Measurements from ENCODE around the gene LASP1NB.
A peak's percentile ranks its signal among the peaks of the same experiment; 100 is the strongest.

The LASP1NB gene

GRCh38 chr17:38925263-38925995 lies at the start of gene LASP1NB:
TSS of gene LASP1NB (plus strand) at chr17:38925614.
- H3K9me3 ChIP-seq (ENCODE audit: control insufficient read depth, low read depth, low read length) = no peaks in the 10 kb centered on the region
- peak within 1 kb of the TSS; percentile 57 for H3K9ac ChIP-seq (ENCODE audit: low read length)
- peak within 1 kb of the TSS; percentile 46 for H3K27ac ChIP-seq (ENCODE audit: low read length)
- H3K4me3 ChIP-seq (ENCODE audit: low read length) = peak within 1 kb of the TSS; percentile 51
- H3K27me3 ChIP-seq (ENCODE audit: control insufficient read depth, insufficient read depth, low read length) = no peaks in the 10 kb centered on the region
- no peaks in the 10 kb centered on the region for H3K36me3 ChIP-seq (ENCODE audit: control insufficient read depth, low read depth, low read length)
- H3K4me1 ChIP-seq (ENCODE audit: control insufficient read depth, low read depth, low read length) = peaks cover 22% of the 10 kb centered on the region

GRCh38 chr17:38877130-38877851 lies 48.1 kb upstream of the LASP1NB start:
- no peak overlapping the region for H3K4me3 ChIP-seq (ENCODE audit: low read length)
- no peaks in the 10 kb centered on the region for H3K9me3 ChIP-seq (ENCODE audit: control insufficient read depth, low read depth, low read length)
- H3K27me3 ChIP-seq (ENCODE audit: control insufficient read depth, insufficient read depth, low read length) = no peaks in the 10 kb centered on the region
- peaks cover 3% of the 10 kb centered on the region for H3K36me3 ChIP-seq (ENCODE audit: control insufficient read depth, low read depth, low read length)
- H3K27ac ChIP-seq (ENCODE audit: low read length) = peak overlapping the region; percentile 22
- H3K4me1 ChIP-seq (ENCODE audit: control insufficient read depth, low read depth, low read length) = peaks cover 48% of the 10 kb centered on the region
- H3K9ac ChIP-seq (ENCODE audit: low read length) = no peak overlapping the region

- peak overlapping the region; percentile 43 for H3K4me3 ChIP-seq (ENCODE audit: low read length)
- H3K36me3 ChIP-seq (ENCODE audit: control insufficient read depth, low read depth, low read length) = peaks cover 3% of the 10 kb centered on the region
- H3K9ac ChIP-seq (ENCODE audit: low read length) = peak overlapping the region; percentile 57
- H3K27ac ChIP-seq (ENCODE audit: low read length) = peak overlapping the region; percentile 47
- H3K4me1 ChIP-seq (ENCODE audit: control insufficient read depth, low read depth, low read length) = peaks cover 58% of the 10 kb centered on the region
- H3K27me3 ChIP-seq (ENCODE audit: control insufficient read depth, insufficient read depth, low read length) = no peaks in the 10 kb centered on the region
- no peaks in the 10 kb centered on the region for H3K9me3 ChIP-seq (ENCODE audit: control insufficient read depth, low read depth, low read length)
Measured at GRCh38 chr17:38879878-38880665, 45.3 kb upstream of the LASP1NB start.

- Histone ChIP-seq H3K27ac (ENCODE audit: low read length) (peak overlapping the region; percentile 23), H3K9ac (ENCODE audit: low read length) (no peak overlapping the region), H3K4me3 (ENCODE audit: low read length) (no peak overlapping the region), H3K27me3 (ENCODE audit: control insufficient read depth, insufficient read depth, low read length) (no peaks in the 10 kb centered on the region), H3K4me1 (ENCODE audit: control insufficient read depth, low read depth, low read length) (peaks cover 70% of the 10 kb centered on the region), H3K36me3 (ENCODE audit: control insufficient read depth, low read depth, low read length) (peaks cover 3% of the 10 kb centered on the region), H3K9me3 (ENCODE audit: control insufficient read depth, low read depth, low read length) (no peaks in the 10 kb centered on the region)
Measured at GRCh38 chr17:38881600-38882191, 43.7 kb upstream of the LASP1NB start.

GRCh38 chr17:38882870-38883269 lies 42.5 kb upstream of the LASP1NB start:
- H3K27me3 ChIP-seq (ENCODE audit: control insufficient read depth, insufficient read depth, low read length) = no peaks in the 10 kb centered on the region
- H3K4me3 ChIP-seq (ENCODE audit: low read length) = no peak overlapping the region
- H3K9me3 ChIP-seq (ENCODE audit: control insufficient read depth, low read depth, low read length) = no peaks in the 10 kb centered on the region
- H3K27ac ChIP-seq (ENCODE audit: low read length) = no peak overlapping the region
- peaks cover 3% of the 10 kb centered on the region for H3K36me3 ChIP-seq (ENCODE audit: control insufficient read depth, low read depth, low read length)
- no peak overlapping the region for H3K9ac ChIP-seq (ENCODE audit: low read length)
- H3K4me1 ChIP-seq (ENCODE audit: control insufficient read depth, low read depth, low read length) = peaks cover 59% of the 10 kb centered on the region

GRCh38 chr17:38883592-38884526 lies 41.6 kb upstream of the LASP1NB start:
- Histone ChIP-seq H3K4me1 (ENCODE audit: control insufficient read depth, low read depth, low read length) (peaks cover 52% of the 10 kb centered on the region), H3K27ac (ENCODE audit: low read length) (peak overlapping the region; percentile 52)

GRCh38 chr17:38885044-38885727 lies 40.2 kb upstream of the LASP1NB start:
- peaks cover 3% of the 10 kb centered on the region for H3K36me3 ChIP-seq (ENCODE audit: control insufficient read depth, low read depth, low read length)
- H3K4me3 ChIP-seq (ENCODE audit: low read length) = no peak overlapping the region
- peaks cover 40% of the 10 kb centered on the region for H3K4me1 ChIP-seq (ENCODE audit: control insufficient read depth, low read depth, low read length)
- H3K9ac ChIP-seq (ENCODE audit: low read length) = no peak overlapping the region
- no peaks in the 10 kb centered on the region for H3K27me3 ChIP-seq (ENCODE audit: control insufficient read depth, insufficient read depth, low read length)
- no peaks in the 10 kb centered on the region for H3K9me3 ChIP-seq (ENCODE audit: control insufficient read depth, low read depth, low read length)
- no peak overlapping the region for H3K27ac ChIP-seq (ENCODE audit: low read length)

More at GRCh38 chr17:38883592-38884526, 41.6 kb upstream of the LASP1NB start:
- Histone ChIP-seq H3K36me3 (ENCODE audit: control insufficient read depth, low read depth, low read length) (peaks cover 3% of the 10 kb centered on the region), H3K9me3 (ENCODE audit: control insufficient read depth, low read depth, low read length) (no peaks in the 10 kb centered on the region), H3K4me3 (ENCODE audit: low read length) (peak overlapping the region; percentile 24), H3K9ac (ENCODE audit: low read length) (no peak overlapping the region), H3K27me3 (ENCODE audit: control insufficient read depth, insufficient read depth, low read length) (no peaks in the 10 kb centered on the region)

- Histone ChIP-seq H3K9ac (ENCODE audit: low read length) (no peak overlapping the region), H3K27me3 (ENCODE audit: control insufficient read depth, insufficient read depth, low read length) (no peaks in the 10 kb centered on the region), H3K36me3 (ENCODE audit: control insufficient read depth, low read depth, low read length) (peaks cover 10% of the 10 kb centered on the region), H3K27ac (ENCODE audit: low read length) (no peak overlapping the region), H3K9me3 (ENCODE audit: control insufficient read depth, low read depth, low read length) (no peaks in the 10 kb centered on the region), H3K4me1 (ENCODE audit: control insufficient read depth, low read depth, low read length) (peaks cover 34% of the 10 kb centered on the region), H3K4me3 (ENCODE audit: low read length) (no peak overlapping the region)
Measured at GRCh38 chr17:38885728-38886642, 39.4 kb upstream of the LASP1NB start.

GRCh38 chr17:38886643-38887010 lies 38.8 kb upstream of the LASP1NB start:
- Histone ChIP-seq H3K4me3 (ENCODE audit: low read length) (no peak overlapping the region), H3K4me1 (ENCODE audit: control insufficient read depth, low read depth, low read length) (peaks cover 34% of the 10 kb centered on the region), H3K9me3 (ENCODE audit: control insufficient read depth, low read depth, low read length) (no peaks in the 10 kb centered on the region), H3K9ac (ENCODE audit: low read length) (no peak overlapping the region), H3K27me3 (ENCODE audit: control insufficient read depth, insufficient read depth, low read length) (no peaks in the 10 kb centered on the region), H3K27ac (ENCODE audit: low read length) (no peak overlapping the region), H3K36me3 (ENCODE audit: control insufficient read depth, low read depth, low read length) (peaks cover 11% of the 10 kb centered on the region)
